Measurements from ENCODE around the gene MAB21L4.

The MAB21L4 gene

DNA sequence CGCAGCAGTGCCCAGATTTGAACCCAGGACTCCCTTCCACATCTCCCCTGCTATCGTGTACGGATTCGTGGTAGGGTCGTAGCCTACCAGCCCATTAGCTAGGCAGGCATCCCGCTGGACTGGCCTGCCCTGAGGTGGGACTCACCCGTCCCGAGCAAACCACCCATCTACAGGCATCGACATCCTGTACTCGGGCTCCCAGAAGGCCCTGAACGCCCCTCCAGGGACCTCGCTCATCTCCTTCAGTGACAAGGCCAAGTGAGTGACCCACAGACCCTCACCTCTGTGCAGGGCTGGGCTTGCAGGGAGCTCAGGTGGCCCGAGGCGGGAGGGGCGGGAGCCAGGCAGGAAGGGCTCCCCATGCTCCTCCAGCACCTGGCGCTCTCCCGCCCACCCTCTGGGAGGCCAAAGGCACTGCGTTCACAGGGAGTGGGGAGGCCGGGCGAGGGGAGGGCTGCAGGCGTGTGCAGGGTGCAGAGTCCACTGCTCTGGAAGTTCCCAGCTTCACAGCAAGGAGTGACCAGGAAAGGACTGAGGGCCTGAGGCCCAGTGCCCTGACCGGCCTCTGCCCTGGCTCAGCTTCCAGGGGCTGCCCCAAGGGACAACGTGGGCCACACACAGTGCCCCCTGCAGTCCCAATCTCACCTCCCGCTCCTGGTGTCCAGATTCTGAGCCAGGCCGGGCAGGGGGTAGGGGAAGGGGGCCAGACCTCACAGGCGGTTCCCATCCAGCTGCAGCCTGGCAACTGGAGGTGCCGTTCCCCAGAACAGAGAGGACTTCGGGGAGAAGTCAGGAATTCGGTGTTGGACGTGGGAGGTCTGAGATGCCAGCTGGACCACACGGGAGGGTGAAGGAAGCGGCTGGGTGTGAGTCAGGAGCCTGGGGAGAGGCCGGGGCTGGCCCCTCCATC, 21.9 kb downstream of the MAB21L4 start:
- FAIRE-seq, result no peak
- TF ChIP-seq, protein P1, sequence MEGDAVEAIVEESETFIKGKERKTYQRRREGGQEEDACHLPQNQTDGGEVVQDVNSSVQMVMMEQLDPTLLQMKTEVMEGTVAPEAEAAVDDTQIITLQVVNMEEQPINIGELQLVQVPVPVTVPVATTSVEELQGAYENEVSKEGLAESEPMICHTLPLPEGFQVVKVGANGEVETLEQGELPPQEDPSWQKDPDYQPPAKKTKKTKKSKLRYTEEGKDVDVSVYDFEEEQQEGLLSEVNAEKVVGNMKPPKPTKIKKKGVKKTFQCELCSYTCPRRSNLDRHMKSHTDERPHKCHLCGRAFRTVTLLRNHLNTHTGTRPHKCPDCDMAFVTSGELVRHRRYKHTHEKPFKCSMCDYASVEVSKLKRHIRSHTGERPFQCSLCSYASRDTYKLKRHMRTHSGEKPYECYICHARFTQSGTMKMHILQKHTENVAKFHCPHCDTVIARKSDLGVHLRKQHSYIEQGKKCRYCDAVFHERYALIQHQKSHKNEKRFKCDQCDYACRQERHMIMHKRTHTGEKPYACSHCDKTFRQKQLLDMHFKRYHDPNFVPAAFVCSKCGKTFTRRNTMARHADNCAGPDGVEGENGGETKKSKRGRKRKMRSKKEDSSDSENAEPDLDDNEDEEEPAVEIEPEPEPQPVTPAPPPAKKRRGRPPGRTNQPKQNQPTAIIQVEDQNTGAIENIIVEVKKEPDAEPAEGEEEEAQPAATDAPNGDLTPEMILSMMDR (IDR thresholded peaks at IDR 0.05; ENCODE audit: insufficient read depth, missing control alignments), result no peak
- no peak for DNase-seq (ENCODE audit: insufficient read length, low spot score)

DNA sequence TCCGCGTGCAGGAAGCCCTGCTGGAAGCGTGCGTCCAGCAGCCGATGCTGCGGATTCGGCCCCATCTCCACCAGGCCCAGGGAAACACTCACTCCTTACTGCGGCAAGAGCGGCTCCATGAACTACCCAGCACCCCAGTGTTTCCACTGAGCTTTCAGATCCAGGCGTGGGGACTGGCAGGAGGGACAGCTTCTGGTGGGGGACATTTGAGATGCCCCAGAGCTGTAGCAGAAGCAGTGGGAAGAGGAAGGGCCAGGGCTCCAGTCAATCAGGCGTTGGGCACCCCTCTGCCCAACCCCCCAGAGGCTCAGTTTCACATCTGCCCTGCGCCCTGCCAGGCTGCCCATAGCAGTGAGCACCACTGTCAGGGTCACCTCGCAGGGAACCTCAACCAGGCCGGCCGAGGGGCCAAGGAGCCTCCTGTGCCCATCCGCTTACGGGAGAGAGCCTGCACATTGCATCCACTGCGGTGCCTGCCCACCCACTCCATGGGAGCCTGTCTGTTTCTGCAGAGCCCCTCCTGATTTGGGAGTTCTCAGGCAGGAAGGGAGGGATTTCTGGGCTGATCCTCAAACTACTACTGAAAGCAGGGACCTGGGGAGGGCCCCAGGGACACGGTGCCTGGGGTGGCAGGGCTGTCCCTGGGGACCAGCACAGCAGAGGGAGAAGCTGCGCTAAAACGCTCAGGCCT, 22.7 kb downstream of the MAB21L4 start:
- FAIRE-seq, result no peak
- TF ChIP-seq, protein P1 (IDR thresholded peaks at IDR 0.05; ENCODE audit: insufficient read depth, missing control alignments), result no peak
- DNase-seq (ENCODE audit: insufficient read length, low spot score), result no peak

DNA sequence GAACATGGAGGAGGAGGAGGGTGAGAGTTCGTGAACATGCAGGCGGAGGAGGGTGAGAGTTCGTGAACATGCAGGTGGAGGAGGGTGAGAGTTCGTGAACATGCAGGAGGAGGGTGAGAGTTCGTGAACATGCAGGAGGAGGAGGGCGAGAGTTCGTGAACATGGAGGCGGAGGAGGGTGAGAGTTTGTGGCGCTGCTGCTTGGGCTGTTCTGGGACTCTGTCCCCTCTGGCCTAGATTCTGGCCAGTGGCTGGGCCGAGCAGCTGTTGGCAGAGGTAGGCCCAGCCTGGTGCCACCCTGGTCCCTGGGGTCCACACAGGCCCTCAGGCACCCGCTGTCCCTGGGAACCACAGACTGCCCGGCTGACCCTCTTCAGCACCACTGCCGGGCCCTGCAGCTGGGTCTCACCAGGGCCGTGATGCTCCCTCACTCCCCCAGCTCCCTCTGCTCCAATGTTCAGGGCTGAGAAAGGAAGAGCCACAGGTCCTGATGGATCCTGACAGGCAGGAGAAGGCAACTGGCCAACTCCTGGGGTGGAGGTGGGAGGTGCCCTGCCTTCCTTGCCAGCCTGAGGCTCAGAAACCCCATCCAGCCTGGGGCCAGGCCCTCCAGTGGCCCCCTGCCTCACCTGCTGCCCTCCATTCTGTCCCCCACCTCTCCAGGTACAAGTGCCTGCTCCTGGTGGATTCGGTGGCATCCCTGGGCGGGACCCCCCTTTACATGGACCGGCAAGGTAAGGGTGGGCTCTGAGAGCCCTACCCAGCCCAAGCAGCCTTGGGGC, 23.4 kb downstream of the MAB21L4 start:
- TF ChIP-seq, protein P1 (IDR thresholded peaks at IDR 0.05; ENCODE audit: insufficient read depth, missing control alignments), result no peak
- FAIRE-seq (no peak), DNase-seq (ENCODE audit: insufficient read length, low spot score) (no peak)

DNA sequence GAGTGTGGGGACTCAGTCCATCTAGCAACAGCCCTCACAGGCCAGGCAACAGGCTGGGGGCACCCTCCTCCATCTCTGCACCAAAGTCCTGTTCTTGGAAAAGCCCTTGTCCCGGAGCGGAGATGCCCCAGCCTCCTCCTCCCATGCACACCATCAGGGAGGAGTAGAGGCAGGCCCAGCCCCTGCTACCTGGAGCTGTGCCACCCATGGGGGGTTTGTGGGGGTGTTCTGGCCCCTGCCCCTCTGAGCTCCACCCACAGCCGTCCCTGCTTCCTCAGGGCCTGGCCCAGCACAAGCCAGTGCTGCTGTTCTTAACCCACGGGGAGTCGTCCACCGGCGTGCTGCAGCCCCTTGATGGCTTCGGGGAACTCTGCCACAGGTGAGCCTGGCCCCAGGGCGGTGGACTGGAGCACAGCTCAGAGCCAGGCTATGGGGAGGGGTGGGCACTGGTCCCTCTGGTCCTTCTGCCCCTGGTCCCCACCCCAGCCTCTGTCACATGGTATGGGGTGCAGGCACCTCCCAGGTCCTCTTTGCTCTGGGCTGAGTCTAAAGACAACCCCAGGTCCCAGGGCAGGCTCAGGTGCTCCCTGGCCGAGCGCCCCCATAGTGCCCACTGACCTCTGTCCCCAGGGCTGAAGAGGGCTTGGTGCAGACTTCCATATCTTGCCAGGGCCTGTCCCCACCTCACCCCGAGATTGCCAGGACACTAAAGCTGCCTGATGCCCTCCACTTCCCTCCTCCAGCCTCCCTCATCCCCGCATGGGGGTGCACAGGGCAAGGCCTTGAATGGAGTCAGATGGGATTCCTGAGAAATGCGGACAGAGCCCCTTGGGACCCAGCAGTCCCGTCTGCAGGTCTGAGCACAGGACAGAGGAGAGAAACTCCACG, 24.6 kb downstream of the MAB21L4 start:
- DNase-seq (ENCODE audit: insufficient read length, low spot score), result no peak
- FAIRE-seq, result no peak

DNA sequence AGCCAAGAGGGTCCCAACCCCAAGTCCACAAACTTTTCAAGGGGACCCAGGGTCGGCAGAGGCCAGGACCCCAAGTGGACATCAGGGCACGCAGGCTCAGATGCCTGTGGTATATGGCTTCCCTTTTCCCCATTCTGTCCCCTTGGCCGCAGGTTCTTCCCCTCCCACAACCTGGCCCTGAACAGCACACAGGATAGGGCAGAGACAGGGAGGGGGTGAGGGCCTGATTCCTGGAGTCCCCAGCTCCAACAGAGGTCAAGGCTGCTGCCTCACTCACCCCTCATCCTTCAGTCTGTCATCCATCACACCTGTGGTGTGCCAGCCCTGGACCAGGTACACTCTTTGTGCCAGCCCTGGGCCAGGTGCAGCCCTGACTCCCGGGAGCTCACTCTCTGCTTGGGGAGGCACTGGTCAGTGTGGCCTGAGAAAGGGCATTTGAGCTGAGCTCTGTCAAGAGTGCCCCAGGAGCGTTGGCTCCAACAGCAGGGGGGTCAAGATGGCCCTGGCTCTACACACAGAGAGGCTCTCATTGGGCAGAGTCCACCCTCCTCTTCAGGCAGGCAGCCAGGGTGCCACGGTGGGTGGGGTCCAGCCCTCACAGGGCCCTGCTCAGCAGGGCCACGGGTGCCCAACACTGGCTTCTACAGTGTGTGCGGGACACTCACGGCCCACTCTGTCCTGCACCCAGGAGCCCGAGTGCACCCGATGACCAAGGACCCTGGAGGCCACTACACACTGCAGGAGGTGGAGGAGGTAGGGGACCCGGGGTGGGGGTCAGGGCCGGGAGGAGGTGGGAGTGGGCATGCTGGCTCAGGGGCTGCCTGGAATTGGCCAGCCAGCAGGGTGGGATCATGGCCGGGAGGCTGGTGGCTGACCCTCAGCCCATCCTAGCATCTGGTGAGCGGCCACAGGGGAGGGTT, 25.7 kb downstream of the MAB21L4 start:
- TF ChIP-seq, protein P1 (IDR thresholded peaks at IDR 0.05; ENCODE audit: insufficient read depth, missing control alignments), result no peak
- DNase-seq (ENCODE audit: insufficient read length, low spot score) (no peak), FAIRE-seq (no peak)

More for the DNA sequence above, 24.6 kb downstream of the MAB21L4 start:
- TF ChIP-seq, protein P1 (IDR thresholded peaks at IDR 0.05; ENCODE audit: insufficient read depth, missing control alignments), result no peak

All from D721Med (cell line).